GM12801 (cell line): ENCODE results near the gene MC1R.

ENCODE experiments used
- CTCF ChIP-seq: IDR thresholded peaks from one replicate; pipeline ENCODE4 v1.5.1; 2011; ENCODE audit warnings: control low read depth; ENCODE audit not compliant: insufficient read length; ENCODE audit errors: extremely low read depth

MC1R gene

GRCh38 chr16:89918453-89919347 lies at the start of gene MC1R:
Gene MC1R (plus strand): TSS chr16:89918862. CDS start chr16:89919259, 397 bp downstream.
- no peak for TF ChIP-seq CTCF

- TF ChIP-seq CTCF = no peak
Measured at GRCh38 chr16:89869911-89870310, 48.8 kb upstream of the MC1R start.

GRCh38 chr16:89870440-89870839 lies 48.2 kb upstream of the MC1R start:
- TF ChIP-seq CTCF = no peak

GRCh38 chr16:89871895-89872294 lies 46.8 kb upstream of the MC1R start:
- no peak for TF ChIP-seq CTCF

- TF ChIP-seq CTCF = no peak
Measured at GRCh38 chr16:89873109-89873971, 45.3 kb upstream of the MC1R start, which contains the start of gene TCF25. Gene TCF25 (plus strand): TSS chr16:89873592. CDS start chr16:89873668, 76 bp downstream.

- TF ChIP-seq CTCF = no peak
Measured at GRCh38 chr16:89873972-89874689, 44.5 kb upstream of the MC1R start.
